ENCODE data around the gene TMEM51. TPM values are rescaled to one million over a fixed set of nuclear protein-coding genes. Genes with fewer than 3 reads are reported as not detected.

TMEM51 gene
- polyA plus RNA-seq, 1 experiment: 28.6 TPM

- CTCF ChIA-PET: interaction anchor here (0.5 to 4.1 kb wide), 17 partner anchors 8 to 624 kb away, joined by 3 to 65 read pairs (median 4); no protein-coding TSS in a partner anchor
- DNase-seq (ENCODE audit: low read depth, low spot score): no peak
- peaks cover 11% of the 10 kb centered on the region for H3K27me3 ChIP-seq (ENCODE audit: control insufficient read depth, insufficient read depth, low read length)
- H3K27ac ChIP-seq (ENCODE audit: low read depth, low read length): no peak overlapping the region
- H3K9me3 ChIP-seq (ENCODE audit: control insufficient read depth, insufficient read depth, low read length): no peaks in the 10 kb centered on the region; the same call in 1 of the 2 replicates
- no peak for TF ChIP-seq CTCF (IDR thresholded peaks at IDR 0.05; ENCODE audit: low read depth, low read length)
- no peak overlapping the region for H3K4me3 ChIP-seq (ENCODE audit: low read depth, low read length)
- POLR2A ChIA-PET: interaction anchor here (0.6 kb wide), 1 partner anchor 309 kb away, joined by 7 read pairs; no protein-coding TSS in a partner anchor
These were observed 2.2 kb upstream of the TMEM51 start for GRCh38 chr1:15151377-15151806.

GRCh38 chr1:15151871-15152270 is 1.7 kb upstream of the TMEM51 start:
- POLR2A ChIA-PET: interaction anchor here (0.6 kb wide), 2 partner anchors 23 to 309 kb away, joined by 3 to 7 read pairs; no protein-coding TSS in a partner anchor
- DNase-seq (ENCODE audit: low read depth, low spot score): no peak
- TF ChIP-seq CTCF (IDR thresholded peaks at IDR 0.05; ENCODE audit: low read depth, low read length): no peak
- peak overlapping the region; percentile 39 for H3K27ac ChIP-seq (ENCODE audit: low read depth, low read length)
- CTCF ChIA-PET: interaction anchor here (0.5 to 4.1 kb wide), 27 partner anchors 8 to 280 kb away, joined by 3 to 65 read pairs (median 4); no protein-coding TSS in a partner anchor
- peak overlapping the region; percentile 41 for H3K4me3 ChIP-seq (ENCODE audit: low read depth, low read length)
- peaks cover 11% of the 10 kb centered on the region for H3K27me3 ChIP-seq (ENCODE audit: control insufficient read depth, insufficient read depth, low read length)
- no peaks in the 10 kb centered on the region; the same call in 1 of the 2 replicates for H3K9me3 ChIP-seq (ENCODE audit: control insufficient read depth, insufficient read depth, low read length)

- ChIA-PET POLR2A (interaction anchor here (0.6 kb wide), 1 partner anchor 24 kb away, joined by 3 read pairs; no protein-coding TSS in a partner anchor), CTCF (interaction anchor here (0.6 to 4.1 kb wide), 34 partner anchors 8 to 279 kb away, joined by 3 to 65 read pairs (median 4); no protein-coding TSS in a partner anchor)
- H3K27ac ChIP-seq (ENCODE audit: low read depth, low read length): peak overlapping the region; percentile 65
These were observed 996 bp upstream of the TMEM51 start for GRCh38 chr1:15152318-15153183.

GRCh38 chr1:15153842-15154479 is 414 bp downstream of the TMEM51 start:
- no peak for DNase-seq (ENCODE audit: low read depth, low spot score)
- H3K27ac ChIP-seq (ENCODE audit: low read depth, low read length): peak overlapping the region; percentile 39
- ChIA-PET CTCF (interaction anchor here (1.2 to 4.1 kb wide), 4 partner anchors 11 to 118 kb away, joined by 3 to 65 read pairs (median 6); no protein-coding TSS in a partner anchor), POLR2A (no interaction called here)
- TF ChIP-seq CTCF (IDR thresholded peaks at IDR 0.05; ENCODE audit: low read depth, low read length): peak; percentile 71
- H3K27me3 ChIP-seq (ENCODE audit: control insufficient read depth, insufficient read depth, low read length): peaks cover 5% of the 10 kb centered on the region
- H3K4me3 ChIP-seq (ENCODE audit: low read depth, low read length): peak overlapping the region; percentile 71
- no peaks in the 10 kb centered on the region; the same call in 1 of the 2 replicates for H3K9me3 ChIP-seq (ENCODE audit: control insufficient read depth, insufficient read depth, low read length)

More at GRCh38 chr1:15152318-15153183, 996 bp upstream of the TMEM51 start:
- Histone ChIP-seq H3K27me3 (ENCODE audit: control insufficient read depth, insufficient read depth, low read length) (peaks cover 8% of the 10 kb centered on the region), H3K4me3 (ENCODE audit: low read depth, low read length) (peak overlapping the region; percentile 71), H3K9me3 (ENCODE audit: control insufficient read depth, insufficient read depth, low read length) (no peaks in the 10 kb centered on the region; the same call in 1 of the 2 replicates)
- TF ChIP-seq CTCF (IDR thresholded peaks at IDR 0.05; ENCODE audit: low read depth, low read length): peak; percentile 82
- peak; percentile 74 for DNase-seq (ENCODE audit: low read depth, low spot score)

Measured in AG04450 (cell line).